Measurements from ENCODE around the gene EMC8.

DNA sequence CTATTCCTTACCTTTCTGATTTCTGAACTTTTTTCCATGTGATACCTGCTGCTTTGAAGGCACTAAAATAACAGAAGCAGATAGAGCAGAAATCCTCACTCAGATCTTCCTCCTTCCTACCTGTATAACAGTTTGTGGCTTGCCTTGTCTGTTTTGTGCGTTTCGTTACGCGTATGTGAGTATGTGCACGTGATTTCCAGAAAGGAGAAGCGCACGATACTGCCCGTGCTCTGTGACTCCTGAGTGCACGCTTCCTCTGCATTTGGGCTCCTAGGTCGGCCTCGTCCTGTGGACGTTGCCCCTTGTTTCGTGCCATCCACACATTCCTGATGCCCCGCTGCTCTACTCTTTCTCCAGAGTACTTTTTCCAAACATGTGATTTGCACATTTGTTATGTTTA, 4.2 kb upstream of the EMC8 start:
- TF ChIP-seq, protein P1, sequence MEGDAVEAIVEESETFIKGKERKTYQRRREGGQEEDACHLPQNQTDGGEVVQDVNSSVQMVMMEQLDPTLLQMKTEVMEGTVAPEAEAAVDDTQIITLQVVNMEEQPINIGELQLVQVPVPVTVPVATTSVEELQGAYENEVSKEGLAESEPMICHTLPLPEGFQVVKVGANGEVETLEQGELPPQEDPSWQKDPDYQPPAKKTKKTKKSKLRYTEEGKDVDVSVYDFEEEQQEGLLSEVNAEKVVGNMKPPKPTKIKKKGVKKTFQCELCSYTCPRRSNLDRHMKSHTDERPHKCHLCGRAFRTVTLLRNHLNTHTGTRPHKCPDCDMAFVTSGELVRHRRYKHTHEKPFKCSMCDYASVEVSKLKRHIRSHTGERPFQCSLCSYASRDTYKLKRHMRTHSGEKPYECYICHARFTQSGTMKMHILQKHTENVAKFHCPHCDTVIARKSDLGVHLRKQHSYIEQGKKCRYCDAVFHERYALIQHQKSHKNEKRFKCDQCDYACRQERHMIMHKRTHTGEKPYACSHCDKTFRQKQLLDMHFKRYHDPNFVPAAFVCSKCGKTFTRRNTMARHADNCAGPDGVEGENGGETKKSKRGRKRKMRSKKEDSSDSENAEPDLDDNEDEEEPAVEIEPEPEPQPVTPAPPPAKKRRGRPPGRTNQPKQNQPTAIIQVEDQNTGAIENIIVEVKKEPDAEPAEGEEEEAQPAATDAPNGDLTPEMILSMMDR (optimal IDR thresholded peaks at IDR 0.05 in 1 of 3, IDR thresholded peaks at IDR 0.05 in 1 of 3, conservative IDR thresholded peaks at IDR 0.05 in 1 of 3; ENCODE audit: extremely low read depth in 1 of 3, insufficient read depth in 2 of 3, low read length in 3 of 3) = no peak
- TF ChIP-seq EZH2 (IDR thresholded peaks at IDR 0.05; ENCODE audit: low read length) = no peak
